ENCODE results near the gene DPEP1. TPM values are rescaled to one million over a fixed set of nuclear protein-coding genes. Genes with fewer than 3 reads are reported as not detected.
A peak's percentile ranks its signal among the peaks of the same experiment; 100 is the strongest.
"Not testable (repeated sequence)": the region's sequence is repeated elsewhere in the genome, so short reads cannot be mapped to it uniquely, and the experiment has no call there.

DPEP1 gene
- total RNA-seq, 6 donors from 2014 or later, result 1.2 to 2.7 (median 1.5) TPM; not detected in 3

DNA sequence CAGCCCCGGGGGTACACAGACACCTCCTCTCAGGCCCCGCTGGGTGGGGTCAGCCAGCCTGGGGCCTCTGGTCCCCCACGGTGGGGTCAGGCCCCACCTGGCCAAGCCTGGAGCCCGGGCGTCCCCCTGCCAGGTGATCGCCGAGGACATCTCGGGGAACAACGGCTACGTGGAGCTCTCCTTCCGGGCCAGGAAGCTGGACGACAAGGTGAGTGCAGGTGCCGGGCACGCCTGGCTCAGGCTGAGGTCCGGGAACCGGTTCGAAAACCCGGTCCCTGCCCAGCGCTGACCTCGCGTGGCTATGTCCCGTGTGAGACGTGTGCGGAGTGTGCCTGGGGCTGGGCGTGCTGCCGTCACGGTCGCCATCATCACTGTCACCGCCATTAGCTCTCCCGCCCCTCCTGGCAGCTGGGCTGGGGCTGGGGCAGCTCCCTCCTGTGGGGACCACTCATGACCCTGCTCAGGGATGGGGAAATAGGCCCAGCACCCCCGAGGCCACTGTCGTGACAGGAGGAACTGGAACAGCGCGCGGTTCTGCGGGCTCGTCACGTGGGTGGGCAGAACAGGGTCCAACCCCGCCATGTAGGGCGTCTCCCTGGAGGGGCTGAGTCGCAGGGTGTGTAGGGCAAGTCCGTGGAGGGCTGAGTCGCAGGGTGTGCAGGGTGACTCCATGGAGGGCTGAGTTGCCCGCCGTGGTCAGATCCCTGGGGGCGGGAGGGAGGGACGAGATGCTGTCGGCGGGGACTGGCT lies 29.4 kb upstream of the DPEP1 start:
- DNase-seq, result peak in 1 of 2 donors; percentile 78
- Histone ChIP-seq H3K27me3 (no peaks in the 10 kb centered on the region), H3K4me3 (no peak overlapping the region), H3K36me3 (no peaks in the 10 kb centered on the region), H3K9me3 (no peaks in the 10 kb centered on the region), H3K27ac (no peak overlapping the region), H3K4me1 (peaks cover 12 to 27% (median 16%) of the 10 kb centered on the region in 4 donors)
- 93 to 94% methylated on average over 21 to 39 of the region's 49 CpGs for WGBS, 2 donors
- TF ChIP-seq EP300 (IDR thresholded peaks at IDR 0.05), result no peak
- no peak for TF ChIP-seq POLR2A (IDR thresholded peaks at IDR 0.05)
- TF ChIP-seq, protein P1, sequence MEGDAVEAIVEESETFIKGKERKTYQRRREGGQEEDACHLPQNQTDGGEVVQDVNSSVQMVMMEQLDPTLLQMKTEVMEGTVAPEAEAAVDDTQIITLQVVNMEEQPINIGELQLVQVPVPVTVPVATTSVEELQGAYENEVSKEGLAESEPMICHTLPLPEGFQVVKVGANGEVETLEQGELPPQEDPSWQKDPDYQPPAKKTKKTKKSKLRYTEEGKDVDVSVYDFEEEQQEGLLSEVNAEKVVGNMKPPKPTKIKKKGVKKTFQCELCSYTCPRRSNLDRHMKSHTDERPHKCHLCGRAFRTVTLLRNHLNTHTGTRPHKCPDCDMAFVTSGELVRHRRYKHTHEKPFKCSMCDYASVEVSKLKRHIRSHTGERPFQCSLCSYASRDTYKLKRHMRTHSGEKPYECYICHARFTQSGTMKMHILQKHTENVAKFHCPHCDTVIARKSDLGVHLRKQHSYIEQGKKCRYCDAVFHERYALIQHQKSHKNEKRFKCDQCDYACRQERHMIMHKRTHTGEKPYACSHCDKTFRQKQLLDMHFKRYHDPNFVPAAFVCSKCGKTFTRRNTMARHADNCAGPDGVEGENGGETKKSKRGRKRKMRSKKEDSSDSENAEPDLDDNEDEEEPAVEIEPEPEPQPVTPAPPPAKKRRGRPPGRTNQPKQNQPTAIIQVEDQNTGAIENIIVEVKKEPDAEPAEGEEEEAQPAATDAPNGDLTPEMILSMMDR (IDR thresholded peaks at IDR 0.05), result no peak
- TF ChIP-seq POLR2AphosphoS5 (IDR thresholded peaks at IDR 0.05), result no peak
- peak in 1 of 2 donors; percentile 16 for ATAC-seq (ENCODE audit: low FRiP score in 2 of 2)

DNA sequence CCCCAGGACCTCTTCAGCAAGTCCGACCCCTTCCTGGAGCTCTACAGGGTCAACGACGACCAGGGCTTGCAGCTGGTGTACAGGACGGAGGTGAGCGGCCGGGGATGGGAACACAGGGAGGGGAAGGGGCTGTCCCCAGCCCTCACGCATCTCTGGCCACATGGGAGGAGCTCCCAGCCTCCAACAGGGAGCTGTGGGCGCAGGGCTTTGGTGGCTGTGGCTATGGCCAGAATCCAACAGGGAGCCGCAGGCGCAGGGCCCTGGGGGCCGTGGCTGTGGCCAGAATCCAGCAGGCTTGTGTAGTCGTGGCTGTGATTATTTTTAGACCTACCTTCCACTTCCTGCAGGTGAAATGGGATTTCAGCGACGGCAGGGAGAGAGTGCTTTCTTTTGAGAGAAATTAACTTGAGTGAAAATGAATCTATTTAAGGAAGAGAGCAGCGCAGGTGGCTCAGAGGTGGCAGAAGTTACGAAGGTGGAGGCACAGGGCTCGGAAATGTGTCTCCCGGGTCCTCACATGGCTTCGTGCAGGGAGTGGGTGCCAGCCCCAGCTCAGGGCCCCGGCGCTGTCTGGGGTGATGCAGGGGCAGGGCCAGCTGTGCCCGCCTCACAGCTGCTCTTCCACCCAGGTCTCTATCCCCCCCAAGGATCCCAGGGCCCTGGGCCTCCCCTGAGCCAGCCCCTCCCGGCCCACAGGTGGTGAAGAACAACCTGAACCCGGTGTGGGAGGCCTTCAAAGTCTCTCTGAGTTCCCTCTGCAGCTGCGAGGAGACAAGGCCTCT lies 28.5 kb upstream of the DPEP1 start:
- Histone ChIP-seq H3K4me3 (no peak overlapping the region), H3K36me3 (no peaks in the 10 kb centered on the region), H3K27ac (no peak overlapping the region), H3K4me1 (peaks cover 12 to 27% (median 16%) of the 10 kb centered on the region in 4 donors), H3K9me3 (no peaks in the 10 kb centered on the region), H3K27me3 (no peaks in the 10 kb centered on the region)
- DNase-seq (peak in 1 of 2 donors; percentile 68), ATAC-seq (ENCODE audit: low FRiP score in 2 of 2) (no peak)
- TF ChIP-seq EP300 (IDR thresholded peaks at IDR 0.05) (no peak), POLR2AphosphoS5 (IDR thresholded peaks at IDR 0.05) (no peak), POLR2A (IDR thresholded peaks at IDR 0.05) (no peak)
- TF ChIP-seq, protein P1 (IDR thresholded peaks at IDR 0.05), result no peak
- WGBS, 2 donors, result 75 to 81% methylated on average over 22 to 25 of the region's 25 CpGs

DNA sequence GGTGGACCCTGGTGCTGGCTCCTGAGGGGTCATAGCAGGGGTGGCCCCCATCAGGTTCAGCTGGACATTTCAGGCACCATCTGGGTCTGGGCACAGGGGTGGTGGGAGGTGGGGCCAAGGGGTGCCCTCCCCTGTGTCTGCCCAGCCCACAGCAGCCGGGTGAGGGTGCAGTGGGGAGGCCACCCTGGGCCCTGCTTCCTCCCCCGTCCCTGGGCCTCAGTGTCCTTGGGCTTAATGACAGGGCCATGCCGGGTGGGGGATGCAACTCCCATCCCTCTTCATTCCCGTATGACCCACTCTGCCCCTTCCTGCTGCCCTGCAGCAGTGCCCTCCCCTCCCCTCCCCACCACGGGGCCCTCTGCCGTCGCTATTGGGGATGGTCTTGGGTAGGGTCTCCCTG lies 27.2 kb upstream of the DPEP1 start:
- DNase-seq (peak in 1 of 2 donors; percentile 49), ATAC-seq (ENCODE audit: low FRiP score in 2 of 2) (no peak)
- H3K27ac ChIP-seq, result peak overlapping the region in 2 of 4 donors; percentile 31 to 53
- no peaks in the 10 kb centered on the region for H3K27me3 ChIP-seq
- no peaks in the 10 kb centered on the region for H3K36me3 ChIP-seq
- peaks cover 12 to 27% (median 16%) of the 10 kb centered on the region in 4 donors for H3K4me1 ChIP-seq
- TF ChIP-seq, protein P1 (IDR thresholded peaks at IDR 0.05), result no peak
- no peak for TF ChIP-seq POLR2A (IDR thresholded peaks at IDR 0.05)
- no peak for TF ChIP-seq POLR2AphosphoS5 (IDR thresholded peaks at IDR 0.05)
- 82 to 89% methylated on average over 3 to 7 of the region's 7 CpGs for WGBS, 2 donors
- H3K4me3 ChIP-seq, result no peak overlapping the region
- no peaks in the 10 kb centered on the region for H3K9me3 ChIP-seq

DNA sequence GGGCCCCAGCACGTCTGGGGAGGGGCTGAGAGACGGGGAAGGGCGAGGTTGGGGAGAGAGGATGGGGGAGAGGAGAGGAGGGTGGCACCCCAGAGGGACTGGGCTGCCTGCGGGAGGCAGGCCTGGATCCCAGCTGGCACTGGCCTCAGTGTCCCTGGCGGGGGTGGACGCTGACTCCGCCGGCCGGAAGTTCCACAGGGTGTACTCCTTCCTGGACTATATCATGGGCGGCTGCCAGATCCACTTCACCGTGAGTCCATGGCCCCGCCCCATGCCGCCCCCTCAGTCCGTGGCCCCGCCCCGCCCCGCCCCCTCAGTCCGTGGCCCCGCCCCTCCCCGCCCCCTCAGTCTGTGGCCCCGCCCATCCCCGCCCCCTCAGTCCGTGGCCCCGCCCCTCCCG lies 26.6 kb upstream of the DPEP1 start:
- peak; percentile 46 to 62 for DNase-seq

DNA sequence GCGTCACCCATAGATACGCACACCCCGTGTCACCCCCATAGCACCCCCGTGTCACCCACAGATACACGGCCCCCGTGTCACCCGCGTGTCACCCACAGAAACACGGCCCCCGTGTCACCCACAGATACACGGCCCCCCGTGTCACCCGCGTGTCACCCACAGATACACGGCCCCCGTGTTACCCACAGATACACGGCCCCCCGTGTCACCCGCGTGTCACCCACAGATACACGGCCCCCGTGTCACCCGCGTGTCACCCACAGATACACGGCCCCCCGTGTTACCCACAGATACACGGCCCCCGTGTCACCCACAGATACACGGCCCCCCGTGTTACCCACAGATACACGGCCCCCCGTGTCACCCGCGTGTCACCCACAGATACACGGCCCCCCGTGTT lies 25.8 kb upstream of the DPEP1 start:
- not testable (repeated sequence) for ATAC-seq (ENCODE audit: low FRiP score in 2 of 2); H3K27me3 ChIP-seq; H3K36me3 ChIP-seq; H3K4me3 ChIP-seq; H3K9me3 ChIP-seq; H3K27ac ChIP-seq
- H3K4me1 ChIP-seq, result peaks cover 2 to 16% (median 8%) of the 10 kb centered on the region in 4 donors
- DNase-seq, result peak in 1 of 2 donors; percentile 86
- 100% methylated on average over 3 of the region's 36 CpGs for WGBS, 2 donors

More for the DNA sequence above, 26.6 kb upstream of the DPEP1 start:
- 80% methylated on average over 9 to 20 of the region's 25 CpGs for WGBS, 2 donors
- Histone ChIP-seq H3K4me3 (no peak overlapping the region), H3K9me3 (no peaks in the 10 kb centered on the region), H3K36me3 (no peaks in the 10 kb centered on the region), H3K27me3 (no peaks in the 10 kb centered on the region), H3K4me1 (peaks cover 10 to 24% (median 16%) of the 10 kb centered on the region in 4 donors), H3K27ac (peak overlapping the region in 2 of 4 donors; percentile 31 to 53)
- ATAC-seq (ENCODE audit: low FRiP score in 2 of 2), result no peak
- no peak for TF ChIP-seq POLR2AphosphoS5 (IDR thresholded peaks at IDR 0.05)
- TF ChIP-seq EP300 (IDR thresholded peaks at IDR 0.05), result no peak
- TF ChIP-seq, protein P1 (IDR thresholded peaks at IDR 0.05), result no peak
- TF ChIP-seq POLR2A (IDR thresholded peaks at IDR 0.05), result no peak

All from upper lobe of left lung (tissue), 6 donors.